Liver (tissue), 9 donors: ENCODE results near the gene LRCH4. TPM values are rescaled to one million over a fixed set of nuclear protein-coding genes. Genes with fewer than 3 reads are reported as not detected.

Source experiments
- DNase-seq: peaks from one replicate; pipeline ENCODE4 v3.0.0-alpha.2; 2017; ENCODE audit warnings: low spot score
- H3K27ac ChIP-seq, 2 donors: one replicate each; pipeline ENCODE4 v1.7.0; 2013; ENCODE audit warnings: inconsistent platforms in 2 of 2, low read length in 2 of 2, control low read depth in 1 of 2, low read depth in 1 of 2, mild to moderate bottlenecking in 1 of 2
- H3K27me3 ChIP-seq, 4 donors: one replicate each; pipeline versions ENCODE4 v1.6.1 to v1.7.0; 2013; ENCODE audit warnings: low read length in 3 of 4, inconsistent platforms in 1 of 4, mild to moderate bottlenecking in 1 of 4, moderate library complexity in 1 of 4; ENCODE audit not compliant: control insufficient read depth in 4 of 4, insufficient read depth in 4 of 4
- H3K36me3 ChIP-seq, 4 donors: one replicate each; pipeline versions ENCODE4 v1.6.1 to v1.7.0; 2013; ENCODE audit warnings: low read length in 3 of 4, mild to moderate bottlenecking in 3 of 4, low read depth in 1 of 4, moderate library complexity in 1 of 4; ENCODE audit not compliant: control insufficient read depth in 4 of 4, insufficient read depth in 3 of 4
- H3K4me1 ChIP-seq, 4 donors: one replicate each; pipeline versions ENCODE4 v1.6.1 to v1.7.0; 2013; ENCODE audit warnings: low read length in 3 of 4, mild to moderate bottlenecking in 3 of 4, moderate library complexity in 1 of 4; ENCODE audit not compliant: control insufficient read depth in 4 of 4, insufficient read depth in 4 of 4
- H3K4me3 ChIP-seq, 3 donors: one replicate each; pipeline versions ENCODE4 v1.6.1 to v1.7.0; 2013; ENCODE audit warnings: low read length in 3 of 3, control low read depth in 1 of 3, low read depth in 1 of 3, mild to moderate bottlenecking in 1 of 3
- H3K9ac ChIP-seq, 2 donors: one replicate each; pipeline ENCODE4 v1.7.0; 2013; ENCODE audit warnings: low read length in 2 of 2, mild to moderate bottlenecking in 2 of 2, moderate library complexity in 2 of 2, control low read depth in 1 of 2, low read depth in 1 of 2
- H3K9me3 ChIP-seq, 4 donors: one replicate each; pipeline versions ENCODE4 v1.6.1 to v1.7.0; 2013; ENCODE audit warnings: low read length in 3 of 4; ENCODE audit not compliant: control insufficient read depth in 4 of 4
- ATF3 ChIP-seq: IDR thresholded peaks from 2 replicates; pipeline ENCODE4 v1.6.1; 2016; ENCODE audit warnings: antibody characterized with exemption
- CTCF ChIP-seq: fragments of 150-350 bp; IDR thresholded peaks from 2 replicates; pipeline ENCODE4 v1.5.1; 2017; ENCODE audit warnings: improper control_type of control experiment, low read depth, low read length; ENCODE audit not compliant: missing input control
- EGR1 ChIP-seq, 2 donors: IDR thresholded peaks; 2 replicates each; pipeline ENCODE4 v1.6.1; 2016 to 2018; ENCODE audit warnings: antibody characterized with exemption in 2 of 2, low read depth in 2 of 2
- FOXA1 ChIP-seq: IDR thresholded peaks from 2 replicates; pipeline ENCODE4 v1.6.1; 2016; ENCODE audit warnings: antibody characterized with exemption
- FOXA2 ChIP-seq: IDR thresholded peaks from 2 replicates; pipeline ENCODE4 v1.6.1; 2016; ENCODE audit warnings: antibody characterized with exemption
- HNF4A ChIP-seq, 2 donors: conservative IDR thresholded peaks; 2 replicates each; pipeline ENCODE4 v1.6.1; 2016; ENCODE audit warnings: antibody characterized with exemption in 2 of 2, mild to moderate bottlenecking in 2 of 2
- HNF4G ChIP-seq: IDR thresholded peaks from 2 replicates; pipeline ENCODE4 v1.6.1; 2016; ENCODE audit warnings: antibody characterized with exemption
- JUND ChIP-seq, 2 donors: IDR thresholded peaks; 2 replicates each; pipeline ENCODE4 v1.6.1; 2016; ENCODE audit warnings: antibody characterized with exemption in 2 of 2
- NR2F2 ChIP-seq: IDR thresholded peaks from 2 replicates; pipeline ENCODE4 v1.6.1; 2016; ENCODE audit warnings: antibody characterized with exemption
- RAD21 ChIP-seq, 2 donors: IDR thresholded peaks; 2 replicates each; pipeline ENCODE4 v1.6.1; 2016; ENCODE audit warnings: antibody characterized with exemption in 2 of 2, mild to moderate bottlenecking in 2 of 2
- REST ChIP-seq: IDR thresholded peaks from 2 replicates; pipeline ENCODE4 v1.6.1; 2016; ENCODE audit warnings: antibody characterized with exemption, mild to moderate bottlenecking
- RXRA ChIP-seq, 2 donors: IDR thresholded peaks; 2 replicates each; pipeline ENCODE4 v1.6.1; 2017 to 2018; ENCODE audit warnings: antibody characterized with exemption in 2 of 2, mild to moderate bottlenecking in 1 of 2
- SP1 ChIP-seq: IDR thresholded peaks from 2 replicates; pipeline ENCODE4 v1.6.1; 2018; ENCODE audit warnings: antibody characterized with exemption, mild to moderate bottlenecking
- TAF1 ChIP-seq: conservative IDR thresholded peaks from 2 replicates; pipeline ENCODE4 v1.6.1; 2016; ENCODE audit warnings: antibody characterized with exemption, mild to moderate bottlenecking
- YY1 ChIP-seq: IDR thresholded peaks from 2 replicates; pipeline ENCODE4 v1.6.1; 2016; ENCODE audit warnings: antibody characterized with exemption, mild to moderate bottlenecking
- ZBTB33 ChIP-seq: IDR thresholded peaks from 2 replicates; pipeline ENCODE4 v1.6.1; 2016; ENCODE audit warnings: antibody characterized with exemption
- WGBS: extraction: QIAGEN DNeasy Blood & Tissue Kit; methylation state at CpG from one replicate; pipeline ENCODE4 v1.1.7; 2013; 5-methylcytosine and 5-hydroxymethylcytosine counted together
- polyA plus RNA-seq, 2 donors: library from polyadenylated mRNA; stranded (reverse) in 1 of 2; unstranded in 1 of 2; fragments of 200-250 nt in 1 of 2; fragments of >200 nt in 1 of 2; fragmentation: Nextera tagmentation in 1 of 2; extraction: Ambion mirVana in 1 of 2; gene quantifications; one replicate each; pipeline versions ENCODE4 v1.2.1 to v1.2.3, GENCODE V29; 2013 to 2015
- total RNA-seq, 2 donors: library from RNA; depleted of rRNA; stranded (reverse); fragments of >200 nt; gene quantifications; one replicate each; pipeline ENCODE4 v1.2.3, GENCODE V29; 2014
- donor health status: healthy.
- donor health status: healthy.
- donor health status: healthy.
- donor health status: healthy.
- donor health status: healthy.

Gene LRCH4
- total and polyA plus RNA-seq, 4 donors = 8.2 to 25.8 (median 13.0) TPM

GRCh38 chr7:100621554-100621953 lies 35.6 kb upstream of the LRCH4 start (continued):
- no peak for TF ChIP-seq ZBTB33
- TF ChIP-seq JUND (IDR thresholded peaks at IDR 0.05) = peak in 1 of 2 donors; percentile 19

GRCh38 chr7:100620804-100621203 lies 34.9 kb upstream of the LRCH4 start:
- H3K4me3 ChIP-seq = no peak overlapping the region
- H3K27me3 ChIP-seq = no peaks in the 10 kb centered on the region
- H3K4me1 ChIP-seq = peaks cover 0 to 27% (median 24%) of the 10 kb centered on the region in 4 donors
- peaks cover 2 to 18% (median 9%) of the 10 kb centered on the region in 4 donors for H3K36me3 ChIP-seq
- WGBS = 96% methylated on average over 23 of the region's 23 CpGs
- H3K9ac ChIP-seq = no peak overlapping the region
- TF ChIP-seq EGR1 (IDR thresholded peaks at IDR 0.05; ENCODE audit: low read depth in 2 of 2) = no peak
- TF ChIP-seq RXRA (IDR thresholded peaks at IDR 0.05) = no peak
- TF ChIP-seq CTCF = no peak
- no peak for TF ChIP-seq HNF4A (conservative IDR thresholded peaks at IDR 0.05)
- TF ChIP-seq ATF3 = no peak
- TF ChIP-seq TAF1 = no peak
- no peak for TF ChIP-seq FOXA1
- TF ChIP-seq JUND (IDR thresholded peaks at IDR 0.05) = no peak
- TF ChIP-seq RAD21 (IDR thresholded peaks at IDR 0.05) = no peak
- TF ChIP-seq FOXA2 = no peak
- no peak for TF ChIP-seq REST
- TF ChIP-seq SP1 = no peak
- no peak for TF ChIP-seq NR2F2
- H3K9me3 ChIP-seq = no peaks in the 10 kb centered on the region
- no peak overlapping the region for H3K27ac ChIP-seq
- no peak for DNase-seq

- no peak overlapping the region for H3K9ac ChIP-seq
- H3K9me3 ChIP-seq = no peaks in the 10 kb centered on the region
- DNase-seq = no peak
- WGBS = 95% methylated on average over 6 of the region's 6 CpGs
- no peak overlapping the region for H3K27ac ChIP-seq
- H3K4me3 ChIP-seq = no peak overlapping the region
- H3K27me3 ChIP-seq = no peaks in the 10 kb centered on the region
- H3K36me3 ChIP-seq = peaks cover 2 to 13% (median 8%) of the 10 kb centered on the region in 4 donors
- peaks cover 0 to 24% (median 23%) of the 10 kb centered on the region in 4 donors for H3K4me1 ChIP-seq
- no peak for TF ChIP-seq HNF4G
- no peak for TF ChIP-seq RAD21 (IDR thresholded peaks at IDR 0.05)
- no peak for TF ChIP-seq RXRA (IDR thresholded peaks at IDR 0.05)
- no peak for TF ChIP-seq YY1
- no peak for TF ChIP-seq NR2F2
- no peak for TF ChIP-seq SP1
- TF ChIP-seq HNF4A (conservative IDR thresholded peaks at IDR 0.05) = no peak
- TF ChIP-seq FOXA2 = no peak
- TF ChIP-seq FOXA1 = no peak
- TF ChIP-seq JUND (IDR thresholded peaks at IDR 0.05) = no peak
- TF ChIP-seq REST = no peak
- TF ChIP-seq ATF3 = no peak
Measured at GRCh38 chr7:100620239-100620638, 34.3 kb upstream of the LRCH4 start.
